SU-DHL-6 (cell line): ENCODE measurements around the gene LHX4.

ENCODE experiments used
- H2AFZ ChIP-seq: fragments of 200-600 bp; sonication (generic); 2 replicates; pipeline ENCODE4 v1.6.1; 2014; ENCODE audit warnings: low read depth, mild to moderate bottlenecking, moderate library complexity, mixed read lengths, antibody characterized with exemption, low read length; ENCODE audit not compliant: severe bottlenecking
- H3F3A ChIP-seq: fragments of 200-600 bp; shearing (Covaris generic); 2 replicates; pipeline ENCODE4 v1.6.0; 2016; ENCODE audit warnings: antibody characterized with exemption, mild to moderate bottlenecking; ENCODE audit not compliant: insufficient read depth
- H3K27ac ChIP-seq: fragments of 200-600 bp; sonication (generic); 2 replicates; pipeline ENCODE4 v1.5.1; 2016; ENCODE audit warnings: low read depth, mild to moderate bottlenecking, low read length, moderate library complexity, mixed read lengths
- H3K27me3 ChIP-seq: fragments of 200-600 bp; sonication (generic), shearing (Covaris generic); 2 replicates; pipeline ENCODE4 v1.6.0; 2014; ENCODE audit warnings: mild to moderate bottlenecking, low read length
- H3K36me3 ChIP-seq: fragments of 200-600 bp; sonication (generic); 2 replicates; pipeline ENCODE4 v1.6.1; 2014; ENCODE audit warnings: mild to moderate bottlenecking, low read length, mixed read lengths
- H3K4me2 ChIP-seq: fragments of 300-600, 200-600 bp; shearing (Covaris generic), sonication (generic); 2 replicates; pipeline ENCODE4 v1.6.0; 2014; ENCODE audit warnings: low read length, low read depth, mild to moderate bottlenecking; ENCODE audit not compliant: poor library complexity, severe bottlenecking
- H3K4me3 ChIP-seq: fragments of 200-600 bp; sonication (generic); 2 replicates; pipeline ENCODE4 v1.5.1; 2014; ENCODE audit warnings: antibody characterized with exemption, low read length, mild to moderate bottlenecking, mixed read lengths; ENCODE audit not compliant: insufficient read depth, poor library complexity, severe bottlenecking
- H3K79me2 ChIP-seq: fragments of 200-600 bp; sonication (generic); 2 replicates; pipeline ENCODE4 v1.6.1; 2014; ENCODE audit warnings: mild to moderate bottlenecking, low read length, moderate library complexity; ENCODE audit not compliant: insufficient read depth
- H3K9ac ChIP-seq: fragments of 200-600 bp; sonication (generic); 2 replicates; pipeline ENCODE4 v1.7.0; 2014; ENCODE audit warnings: mild to moderate bottlenecking, low read length
- H3K9me2 ChIP-seq: fragments of 200-600 bp; sonication (generic); replicated peaks from 2 replicates; pipeline ENCODE4 v1.6.1; 2014; ENCODE audit warnings: low read length; ENCODE audit not compliant: insufficient read depth
- H3K9me3 ChIP-seq: fragments of 200-600 bp; sonication (generic); 2 replicates; pipeline ENCODE4 v1.6.1; 2014; ENCODE audit warnings: low read length, mixed read lengths; ENCODE audit not compliant: insufficient read depth
- H4K20me1 ChIP-seq: fragments of 200-600 bp; sonication (generic); 2 replicates; pipeline ENCODE4 v1.6.1; 2014; ENCODE audit warnings: low read depth, mild to moderate bottlenecking, antibody characterized with exemption, low read length, moderate library complexity, mixed read lengths
- CTCF ChIP-seq: fragments of 200-600 bp; sonication (generic); IDR thresholded peaks from one replicate; pipeline ENCODE4 v1.5.1; 2017; ENCODE audit warnings: antibody characterized with exemption, mild to moderate bottlenecking, low read length, moderate library complexity; ENCODE audit not compliant: insufficient read depth, poor library complexity, severe bottlenecking
- EZH2phosphoT487 ChIP-seq: fragments of 200-600 bp; sonication (generic), shearing (Covaris generic); conservative IDR thresholded peaks from 2 replicates; pipeline ENCODE4 v1.6.1; 2018; ENCODE audit warnings: mild to moderate bottlenecking, antibody characterized with exemption, low read length, moderate library complexity, mixed read lengths

Gene LHX4

DNA sequence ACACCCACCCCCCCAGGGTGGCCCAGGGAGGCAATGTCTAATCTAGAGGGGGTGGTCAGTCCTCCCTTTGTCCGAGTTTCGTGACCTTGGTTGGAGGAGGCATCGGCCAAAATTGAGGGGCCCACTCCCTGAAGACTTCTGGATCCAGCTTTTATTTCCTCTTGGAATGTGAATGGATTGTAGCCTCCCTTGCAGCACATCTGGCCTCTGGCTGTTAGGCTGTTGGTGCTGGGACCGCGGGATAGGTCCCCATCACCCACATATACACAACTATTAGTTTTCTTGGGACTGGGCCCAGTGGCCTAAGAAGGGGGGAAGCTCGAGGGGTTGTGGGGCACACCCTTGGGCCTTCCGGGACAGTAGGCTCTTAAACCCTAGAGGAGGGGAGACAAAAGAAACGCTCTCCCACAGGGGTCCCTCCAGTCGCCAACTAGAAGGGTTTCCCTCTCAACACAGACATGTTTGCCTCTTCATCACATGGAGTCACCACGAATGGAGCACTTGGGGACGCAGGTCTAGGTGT lies 2.5 kb downstream of the LHX4 start:
- no peaks in the 10 kb centered on the region for H4K20me1 ChIP-seq
- H3K9me3 ChIP-seq: no peaks in the 10 kb centered on the region
- peaks cover 13% of the 10 kb centered on the region; the same call in 1 of the 2 replicates for H3F3A ChIP-seq
- H3K4me3 ChIP-seq: no peak overlapping the region
- H3K4me2 ChIP-seq: no peak overlapping the region
- H3K79me2 ChIP-seq: no peaks in the 10 kb centered on the region
- no peaks in the 10 kb centered on the region for H3K36me3 ChIP-seq
- no peaks in the 10 kb centered on the region for H3K9me2 ChIP-seq
- no peak overlapping the region for H3K9ac ChIP-seq
- no peak overlapping the region for H2AFZ ChIP-seq
- TF ChIP-seq EZH2phosphoT487 (no peak), CTCF (no peak)
- no peak overlapping the region for H3K27ac ChIP-seq
- no peaks in the 10 kb centered on the region for H3K27me3 ChIP-seq

DNA sequence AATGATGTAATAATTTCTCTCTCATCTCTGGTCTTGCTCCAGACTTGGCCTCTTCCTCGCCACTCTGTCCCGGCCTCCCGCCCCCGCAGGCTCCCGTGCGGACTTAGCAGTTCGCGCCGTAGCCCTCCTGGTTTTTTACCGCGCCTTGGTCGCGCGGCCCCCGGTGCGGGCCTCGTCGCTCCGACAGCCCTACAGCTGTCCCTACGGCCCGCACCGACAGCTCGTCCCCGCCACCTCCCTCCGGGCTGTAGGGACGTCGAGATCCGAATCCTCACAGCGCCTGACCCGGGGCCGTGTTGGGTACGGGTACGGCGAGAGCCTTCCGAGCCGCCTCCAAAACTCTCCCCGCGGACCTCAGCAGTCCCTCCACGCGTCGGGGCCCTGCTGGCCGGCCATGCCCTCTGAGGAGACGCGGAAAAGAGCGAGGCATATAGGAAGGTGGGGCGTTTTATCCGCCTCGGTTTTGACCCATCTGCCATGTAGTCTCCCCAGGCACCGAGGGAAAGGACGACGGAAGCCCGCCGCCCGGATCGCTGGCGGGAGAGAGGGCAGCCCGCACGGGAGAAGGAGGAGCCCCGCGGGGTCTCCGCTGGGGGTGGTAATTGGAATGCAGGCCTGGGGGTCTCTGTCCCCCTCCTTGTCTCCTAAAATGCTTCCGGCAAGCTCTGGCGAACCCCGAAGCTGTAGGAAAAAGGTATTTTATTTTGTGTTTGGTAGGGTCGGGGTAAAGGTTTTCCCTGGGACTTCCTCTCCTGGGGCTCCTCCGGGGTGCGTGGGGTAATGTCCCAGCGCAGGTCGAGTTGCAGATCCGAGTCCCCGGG lies 3.3 kb downstream of the LHX4 start:
- H3K27me3 ChIP-seq: no peaks in the 10 kb centered on the region
- TF ChIP-seq EZH2phosphoT487 (no peak), CTCF (no peak)

DNA sequence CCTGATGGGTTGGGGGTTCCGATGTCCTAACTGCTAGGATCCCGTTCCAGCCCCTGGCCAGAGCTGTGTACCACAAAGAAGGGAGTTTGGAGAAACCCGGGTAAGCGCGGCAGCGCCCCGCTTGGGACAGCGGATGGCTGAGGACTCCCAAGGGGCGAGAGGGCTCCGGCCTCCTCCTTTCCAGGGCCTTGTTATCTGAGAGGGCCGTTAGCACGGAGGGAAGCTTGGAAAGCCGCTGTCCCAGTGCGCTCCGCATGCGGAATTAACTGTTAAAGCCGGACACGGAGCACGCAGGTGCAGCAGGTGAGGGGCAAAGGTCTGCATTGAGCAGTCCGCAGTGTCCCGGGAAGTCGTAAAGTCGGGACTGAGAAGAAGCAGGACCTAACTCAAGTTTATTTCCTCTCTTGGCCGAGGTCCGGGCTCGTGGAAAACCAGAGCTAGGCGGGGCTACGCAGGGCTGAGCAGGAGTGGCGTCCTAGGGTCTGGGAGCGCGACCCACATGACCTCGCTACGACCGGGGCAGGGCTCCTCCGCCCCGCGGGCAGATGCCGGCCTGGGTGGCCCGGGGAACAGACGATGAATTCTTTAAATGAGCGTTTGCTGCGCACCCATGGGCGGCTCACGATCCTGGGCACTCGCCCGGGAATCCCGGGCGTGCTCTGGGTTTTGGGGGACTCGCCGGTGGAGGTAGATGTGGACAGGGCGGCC lies 4.5 kb downstream of the LHX4 start:
- Histone ChIP-seq H3K9me3 (no peaks in the 10 kb centered on the region), H3K9ac (no peak overlapping the region), H3K9me2 (no peaks in the 10 kb centered on the region), H3K36me3 (no peaks in the 10 kb centered on the region), H2AFZ (no peak overlapping the region), H3F3A (peaks cover 9% of the 10 kb centered on the region; the same call in 1 of the 2 replicates), H3K4me3 (no peak overlapping the region), H3K4me2 (no peak overlapping the region), H4K20me1 (no peaks in the 10 kb centered on the region), H3K79me2 (no peaks in the 10 kb centered on the region), H3K27ac (no peak overlapping the region), H3K27me3 (no peaks in the 10 kb centered on the region)
- no peak for TF ChIP-seq EZH2phosphoT487
- TF ChIP-seq CTCF: no peak

More for the DNA sequence above, 3.3 kb downstream of the LHX4 start:
- no peak overlapping the region for H3K27ac ChIP-seq
- no peak overlapping the region for H2AFZ ChIP-seq
- H3K36me3 ChIP-seq: no peaks in the 10 kb centered on the region
- H3K9me2 ChIP-seq: no peaks in the 10 kb centered on the region
- H4K20me1 ChIP-seq: no peaks in the 10 kb centered on the region
- no peak overlapping the region for H3K4me2 ChIP-seq
- no peaks in the 10 kb centered on the region for H3K79me2 ChIP-seq
- H3F3A ChIP-seq: peaks cover 9% of the 10 kb centered on the region; the same call in 1 of the 2 replicates
- H3K9ac ChIP-seq: no peak overlapping the region
- no peaks in the 10 kb centered on the region for H3K9me3 ChIP-seq
- H3K4me3 ChIP-seq: no peak overlapping the region
